CD4-positive, alpha-beta T cell (primary cell): ENCODE data around the gene RAB7A. TPM values are rescaled to one million over a fixed set of nuclear protein-coding genes. Genes with fewer than 3 reads are reported as not detected.
A peak's percentile ranks its signal among the peaks of the same experiment; 100 is the strongest.

ENCODE experiments used
- ATAC-seq: fragments of 200-7000 bp; cut with Tn5 transposase; one replicate; pipeline ENCODE4 v1.10.0; 2022; ENCODE audit warnings: mild to moderate bottlenecking; ENCODE audit not compliant: poor library complexity
- CTCF ChIA-PET: fragments of 350-600 bp; sonication (Branson Sonifier 250); formaldehyde crosslinking; loops from one replicate; lab custom pipeline; 2021; ENCODE audit warnings: antibody characterized with exemption, inconsistent platforms; lab: Charles Lee
- POLR2A ChIA-PET: fragments of 350-600 bp; sonication (Branson Sonifier 250); formaldehyde crosslinking; loops from one replicate; lab custom pipeline; 2021; ENCODE audit warnings: antibody characterized with exemption, inconsistent platforms; lab: Charles Lee
- DNase-seq, 14 experiments: peaks; one replicate each; pipeline ENCODE4 v3.0.0-alpha.2; 2013 to 2020; ENCODE audit warnings: mixed read lengths in 2 of 14
- H3K27ac ChIP-seq, 2 donors: one replicate each; pipeline versions ENCODE4 v1.5.1 to v1.7.0; 2013; ENCODE audit warnings: low read length in 2 of 2, low read depth in 1 of 2, mild to moderate bottlenecking in 1 of 2
- H3K27me3 ChIP-seq, 2 experiments: 1 replicate in 1 of 2; 2 replicates in 1 of 2; pipeline versions ENCODE4 v1.6.1 to v1.7.0; 2013; ENCODE audit warnings: low read length in 2 of 2, control low read depth in 1 of 2, mild to moderate bottlenecking in 1 of 2, moderate library complexity in 1 of 2; ENCODE audit not compliant: insufficient read depth in 2 of 2, control insufficient read depth in 1 of 2
- H3K36me3 ChIP-seq: one replicate; pipeline ENCODE4 v1.6.1; 2013; ENCODE audit warnings: low read length, control low read depth; ENCODE audit not compliant: insufficient read depth
- H3K4me1 ChIP-seq: one replicate; pipeline ENCODE4 v1.6.1; 2013; ENCODE audit warnings: low read length, control low read depth; ENCODE audit not compliant: insufficient read depth
- H3K4me3 ChIP-seq: one replicate; pipeline ENCODE4 v1.5.1; 2013; ENCODE audit warnings: mild to moderate bottlenecking, low read length, moderate library complexity
- H3K9me3 ChIP-seq, 2 experiments: 1 replicate in 1 of 2; 2 replicates in 1 of 2; pipeline versions ENCODE4 v1.6.1 to v1.7.0; 2013; ENCODE audit warnings: low read length in 2 of 2, mild to moderate bottlenecking in 2 of 2, control low read depth in 1 of 2, moderate library complexity in 1 of 2; ENCODE audit not compliant: control insufficient read depth in 1 of 2, insufficient read depth in 1 of 2
- H3K27ac Mint-ChIP-seq: one replicate; pipeline ENCODE4 v1.8.0; 2020; ENCODE audit warnings: mixed read lengths
- H3K27me3 Mint-ChIP-seq: one replicate; pipeline ENCODE4 v1.8.0; 2021; ENCODE audit warnings: mixed read lengths
- H3K36me3 Mint-ChIP-seq: one replicate; pipeline ENCODE4 v1.8.0; 2021; ENCODE audit warnings: low read depth, mixed read lengths
- H3K4me1 Mint-ChIP-seq: one replicate; pipeline ENCODE4 v1.8.0; 2021; ENCODE audit warnings: low read depth, mixed read lengths
- H3K4me3 Mint-ChIP-seq: one replicate; pipeline ENCODE4 v1.8.0; 2020; ENCODE audit warnings: mild to moderate bottlenecking, mixed read lengths
- H3K9me3 Mint-ChIP-seq: one replicate; pipeline ENCODE4 v1.8.0; 2020; ENCODE audit warnings: mixed read lengths
- CTCF ChIP-seq: fragments of 200-600 bp; IDR thresholded peaks from one replicate; pipeline ENCODE4 v1.8.0; 2022; ENCODE audit warnings: antibody characterized with exemption, mild to moderate bottlenecking
- intact Hi-C, 2 experiments: fragments of 100-400 bp; cut with DNase I in 1 of 2; cut with micrococcal nuclease in 1 of 2; formaldehyde crosslinking; loops; one replicate each; pipeline versions ENCODE4 v1.15.1 to v1.9.0; 2023 to 2025; cut with DNase I, micrococcal nuclease
- total RNA-seq, 174 experiments: library from RNA in 2 of 174; stranded (reverse) in 2 of 174; gene quantifications; one replicate each; pipeline ENCODE4 v1.2.3 and lab custom pipeline; 2021 to 2026

Gene RAB7A
- total RNA-seq, 2 experiments from 2014 or later, result 113 to 121 TPM

- no peak overlapping the region for H3K27ac ChIP-seq
- no peaks in the 10 kb centered on the region for H3K27me3 ChIP-seq
- peak overlapping the region; percentile 23 for H3K4me3 Mint-ChIP-seq
- H3K36me3 Mint-ChIP-seq, result no peaks in the 10 kb centered on the region
- peak in 3 of 14 experiments; percentile 10 to 29 (median 25) for DNase-seq
- H3K9me3 ChIP-seq, result no peaks in the 10 kb centered on the region
- no peak for ATAC-seq
- H3K27ac Mint-ChIP-seq, result peak overlapping the region; percentile 56
- TF ChIP-seq CTCF, result no peak
- no peaks in the 10 kb centered on the region for H3K27me3 Mint-ChIP-seq
- H3K36me3 ChIP-seq, result no peaks in the 10 kb centered on the region
- H3K9me3 Mint-ChIP-seq, result no peaks in the 10 kb centered on the region
- peaks cover 29% of the 10 kb centered on the region for H3K4me1 ChIP-seq
- CTCF ChIA-PET, result interaction anchor here (1.5 kb wide), 1 partner anchor 161 kb away, joined by 7 read pairs; no protein-coding TSS in a partner anchor
- intact Hi-C loops, result no loop called here
- no peak overlapping the region for H3K4me3 ChIP-seq
- H3K4me1 Mint-ChIP-seq, result peaks cover 25% of the 10 kb centered on the region
- POLR2A ChIA-PET, result interaction anchor here (0.6 to 1.3 kb wide), 3 partner anchors 30 to 103 kb away, joined by 3 read pairs; no protein-coding TSS in a partner anchor
These were observed 40.8 kb upstream of the RAB7A start for GRCh38 chr3:128684986-128685726.

DNA sequence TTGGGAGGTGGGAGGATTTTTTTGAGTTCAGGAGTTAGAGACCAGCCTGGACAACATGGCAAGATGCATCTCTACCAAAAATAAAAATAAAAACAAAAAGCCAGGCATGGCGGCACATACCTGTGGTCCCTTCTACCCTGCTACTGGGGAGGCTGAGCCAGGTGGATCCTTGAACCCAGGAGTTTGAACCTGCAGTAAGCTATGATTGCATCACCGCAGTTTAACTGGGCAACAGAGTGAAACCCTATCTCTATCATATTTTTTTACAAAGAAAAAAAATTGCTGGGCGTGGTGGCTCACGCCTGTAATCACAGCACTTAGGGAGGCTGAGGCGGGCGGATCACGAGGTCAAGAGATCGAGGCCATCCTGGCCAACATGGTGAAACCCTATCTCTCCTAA is 39.5 kb upstream of the RAB7A start:
- Histone ChIP-seq H3K4me3 (no peak overlapping the region), H3K9me3 (no peaks in the 10 kb centered on the region), H3K4me1 (peaks cover 21% of the 10 kb centered on the region), H3K27me3 (no peaks in the 10 kb centered on the region), H3K27ac (no peak overlapping the region), H3K36me3 (no peaks in the 10 kb centered on the region)
- DNase-seq, result no peak
- Mint-ChIP-seq H3K27ac (no peak overlapping the region), H3K4me1 (peaks cover 16% of the 10 kb centered on the region), H3K36me3 (no peaks in the 10 kb centered on the region), H3K27me3 (no peaks in the 10 kb centered on the region), H3K4me3 (no peak overlapping the region), H3K9me3 (no peaks in the 10 kb centered on the region)
- TF ChIP-seq CTCF, result no peak
- intact Hi-C loops, result no loop called here
- ChIA-PET CTCF (no interaction called here), POLR2A (no interaction called here)
- no peak for ATAC-seq

GRCh38 chr3:128689060-128689459 is 36.9 kb upstream of the RAB7A start:
- H3K4me3 Mint-ChIP-seq, result no peak overlapping the region
- no peaks in the 10 kb centered on the region for H3K27me3 Mint-ChIP-seq
- H3K4me1 Mint-ChIP-seq, result peaks cover 7% of the 10 kb centered on the region
- ATAC-seq (no peak), DNase-seq (no peak)
- H3K27ac Mint-ChIP-seq, result no peak overlapping the region
- no peaks in the 10 kb centered on the region for H3K36me3 Mint-ChIP-seq
- H3K4me1 ChIP-seq, result peaks cover 12% of the 10 kb centered on the region
- CTCF ChIA-PET, result no interaction called here
- no peak for TF ChIP-seq CTCF
- H3K9me3 Mint-ChIP-seq, result no peaks in the 10 kb centered on the region
- intact Hi-C loops, result no loop called here
- H3K9me3 ChIP-seq, result no peaks in the 10 kb centered on the region
- H3K36me3 ChIP-seq, result no peaks in the 10 kb centered on the region
- H3K27me3 ChIP-seq, result no peaks in the 10 kb centered on the region
- POLR2A ChIA-PET, result interaction anchor here (0.8 to 1.4 kb wide), 2 partner anchors 8 to 26 kb away, joined by 3 to 7 read pairs; no protein-coding TSS in a partner anchor
- H3K27ac ChIP-seq, result no peak overlapping the region
- no peak overlapping the region for H3K4me3 ChIP-seq
